Measurements from ENCODE around the gene FGD3. TPM values are rescaled to one million over a fixed set of nuclear protein-coding genes. Genes with fewer than 3 reads are reported as not detected.

FGD3 gene
- total and polyA plus RNA-seq, 2 donors (not counting 1 experiment from before 2014, with no cell fraction given), result not detected

DNA sequence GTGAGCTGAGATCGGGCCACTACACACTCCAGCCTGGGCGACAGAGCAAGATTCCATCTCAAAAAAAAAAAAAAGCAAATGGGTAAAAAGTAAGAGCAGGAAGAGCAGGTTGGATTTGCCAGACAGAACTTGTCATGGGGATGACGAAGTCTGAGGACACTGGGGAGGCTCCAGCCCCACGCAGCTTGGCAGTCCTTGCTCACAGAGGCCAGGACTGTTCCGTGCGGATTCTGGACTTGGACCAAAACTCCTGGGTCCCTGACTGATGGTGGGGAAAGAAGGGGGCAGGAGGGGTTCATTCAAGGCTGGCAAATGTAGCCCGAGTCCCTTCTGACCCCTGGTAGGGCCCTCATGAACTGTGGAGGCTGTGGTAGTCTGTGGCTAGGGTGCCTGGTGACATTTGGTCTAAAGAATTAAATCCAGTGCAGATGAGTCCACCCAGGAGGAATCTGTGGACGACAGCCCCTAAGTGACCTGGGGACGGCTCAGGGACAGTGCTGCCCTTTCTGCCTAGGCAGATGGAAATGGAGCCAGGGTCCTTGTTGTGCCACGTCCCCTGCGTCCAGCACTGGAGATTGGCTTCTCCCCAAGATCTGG, 3.1 kb downstream of the FGD3 start:
- H4K20me1 ChIP-seq (ENCODE audit: control insufficient read depth, extremely low read depth, insufficient read depth, low read length), result no peaks in the 10 kb centered on the region
- no peak for DNase-seq (ENCODE audit: low read depth in 2 of 2)
- no peak for TF ChIP-seq CTCF (conservative IDR thresholded peaks at IDR 0.05 in 1 of 2, IDR thresholded peaks at IDR 0.05 in 1 of 2; ENCODE audit: low read depth in 1 of 2, low read length in 2 of 2)
- no peak for TF ChIP-seq EZH2 (IDR thresholded peaks at IDR 0.05; ENCODE audit: low read length, missing control alignments)
- H3K4me3 ChIP-seq (replicated peaks in 1 of 4; ENCODE audit: control extremely low read depth in 1 of 4, insufficient read depth in 1 of 4, low read depth in 3 of 4, low read length in 4 of 4), result no peak overlapping the region
- H3K79me2 ChIP-seq (ENCODE audit: control insufficient read depth, insufficient read depth, low read length), result no peaks in the 10 kb centered on the region
- peaks cover 18% of the 10 kb centered on the region for H3K27me3 ChIP-seq (ENCODE audit: control insufficient read depth, insufficient read depth, low read length)
- no peak overlapping the region for H3K27ac ChIP-seq (ENCODE audit: insufficient read depth, low read length)
- no peak overlapping the region for H3K9ac ChIP-seq (ENCODE audit: insufficient read depth, low read length)
- no peak overlapping the region for H2AFZ ChIP-seq (ENCODE audit: low read length)
- no peaks in the 10 kb centered on the region for H3K9me3 ChIP-seq (ENCODE audit: control insufficient read depth, insufficient read depth, low read depth, low read length)
- no peaks in the 10 kb centered on the region for H3K36me3 ChIP-seq (ENCODE audit: control insufficient read depth, insufficient read depth, low read length)
- no peak overlapping the region for H3K4me2 ChIP-seq (ENCODE audit: extremely low read depth, insufficient read depth, low read length)
- no peaks in the 10 kb centered on the region for H3K4me1 ChIP-seq (ENCODE audit: control insufficient read depth, extremely low read depth, insufficient read depth, low read length)

DNA sequence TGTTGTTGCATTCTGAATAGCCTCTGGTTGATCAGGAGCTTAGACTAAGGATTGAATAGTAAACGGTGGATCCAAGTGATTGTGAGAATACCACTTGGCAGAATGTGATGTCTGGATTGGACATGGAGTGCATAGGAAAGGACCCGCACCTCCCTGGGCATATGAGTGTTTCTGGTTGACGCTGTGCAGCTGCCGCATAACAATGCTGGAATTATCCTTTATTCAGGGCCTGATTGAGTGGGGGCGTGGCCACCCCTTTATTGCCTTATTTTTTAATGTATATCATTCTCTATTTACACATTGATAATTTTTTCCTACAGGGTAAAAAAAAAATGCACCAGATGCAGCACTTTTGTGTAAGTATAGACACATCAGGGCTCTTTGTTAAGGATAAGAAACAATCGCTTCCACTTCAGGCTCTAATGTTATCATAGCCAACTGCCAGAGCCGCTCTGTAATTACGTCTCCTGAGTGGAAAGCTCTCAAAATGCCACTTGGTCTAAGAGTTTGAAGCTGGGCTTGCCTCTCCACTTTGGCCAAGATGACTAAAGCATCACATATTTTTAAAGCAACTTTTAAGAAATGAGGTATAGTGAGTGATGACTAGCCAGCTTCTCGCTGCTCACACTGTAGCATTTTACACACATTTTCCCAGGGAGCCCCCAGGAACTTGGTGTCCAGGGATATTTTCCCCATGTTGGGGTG, 5.7 kb downstream of the FGD3 start:
- Histone ChIP-seq H3K4me2 (ENCODE audit: extremely low read depth, insufficient read depth, low read length) (no peak overlapping the region), H3K27ac (ENCODE audit: insufficient read depth, low read length) (no peak overlapping the region), H3K4me1 (ENCODE audit: control insufficient read depth, extremely low read depth, insufficient read depth, low read length) (no peaks in the 10 kb centered on the region), H3K36me3 (ENCODE audit: control insufficient read depth, insufficient read depth, low read length) (no peaks in the 10 kb centered on the region), H3K9ac (ENCODE audit: insufficient read depth, low read length) (no peak overlapping the region), H2AFZ (ENCODE audit: low read length) (no peak overlapping the region), H3K4me3 (replicated peaks in 1 of 4; ENCODE audit: control extremely low read depth in 1 of 4, insufficient read depth in 1 of 4, low read depth in 3 of 4, low read length in 4 of 4) (no peak overlapping the region), H3K79me2 (ENCODE audit: control insufficient read depth, insufficient read depth, low read length) (no peaks in the 10 kb centered on the region), H3K9me3 (ENCODE audit: control insufficient read depth, insufficient read depth, low read depth, low read length) (no peaks in the 10 kb centered on the region), H4K20me1 (ENCODE audit: control insufficient read depth, extremely low read depth, insufficient read depth, low read length) (no peaks in the 10 kb centered on the region), H3K27me3 (ENCODE audit: control insufficient read depth, insufficient read depth, low read length) (peaks cover 5% of the 10 kb centered on the region)
- TF ChIP-seq EZH2 (IDR thresholded peaks at IDR 0.05; ENCODE audit: low read length, missing control alignments), result no peak
- TF ChIP-seq CTCF (conservative IDR thresholded peaks at IDR 0.05 in 1 of 2, IDR thresholded peaks at IDR 0.05 in 1 of 2; ENCODE audit: low read depth in 1 of 2, low read length in 2 of 2), result no peak
- peak in 1 of 2 donors; percentile 69 for DNase-seq (ENCODE audit: low read depth in 2 of 2)

DNA sequence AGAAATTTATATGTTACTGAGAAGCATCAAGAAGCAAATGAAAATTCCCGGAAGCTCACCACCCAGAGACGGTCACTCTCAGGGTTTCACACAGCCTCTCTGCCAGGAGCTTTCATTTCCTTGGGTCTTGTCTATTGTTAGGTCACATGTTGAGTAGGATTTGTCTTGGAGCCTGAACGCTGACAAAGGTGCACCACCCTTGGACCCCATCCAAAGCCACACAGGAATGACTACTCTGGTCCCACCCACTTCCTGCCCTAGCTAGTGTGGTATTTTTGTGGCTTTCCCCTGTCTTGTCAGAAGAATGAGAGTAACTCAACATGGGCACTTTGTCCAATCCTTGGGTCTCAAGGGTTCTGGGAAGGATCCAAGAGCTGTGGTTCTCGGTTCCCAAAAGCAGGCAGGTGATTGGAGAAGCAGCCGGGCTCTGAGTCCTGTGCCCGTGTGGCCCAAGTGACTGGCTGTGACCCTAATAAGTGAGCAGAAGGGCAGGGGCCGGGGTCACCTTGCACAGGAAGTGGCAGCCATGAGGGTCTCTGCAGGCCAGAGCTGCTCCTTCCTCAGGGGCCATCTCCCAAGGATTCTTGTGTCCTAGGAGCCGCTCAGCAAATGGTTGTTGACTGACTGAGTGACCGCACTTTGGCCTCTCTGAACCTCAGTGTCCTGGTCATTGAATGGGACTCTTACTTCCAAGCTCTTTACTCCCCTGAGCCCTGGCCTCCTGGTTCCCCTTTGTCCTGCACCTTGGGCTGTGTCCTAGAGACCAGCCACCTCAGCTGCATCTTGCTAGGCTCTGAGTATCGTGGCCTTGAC, 6.9 kb downstream of the FGD3 start:
- H3K27me3 ChIP-seq (ENCODE audit: control insufficient read depth, insufficient read depth, low read length), result no peaks in the 10 kb centered on the region
- no peaks in the 10 kb centered on the region for H4K20me1 ChIP-seq (ENCODE audit: control insufficient read depth, extremely low read depth, insufficient read depth, low read length)
- no peak overlapping the region for H3K4me3 ChIP-seq (replicated peaks in 1 of 4; ENCODE audit: control extremely low read depth in 1 of 4, insufficient read depth in 1 of 4, low read depth in 3 of 4, low read length in 4 of 4)
- H3K9me3 ChIP-seq (ENCODE audit: control insufficient read depth, insufficient read depth, low read depth, low read length), result no peaks in the 10 kb centered on the region
- no peaks in the 10 kb centered on the region for H3K4me1 ChIP-seq (ENCODE audit: control insufficient read depth, extremely low read depth, insufficient read depth, low read length)
- no peak overlapping the region for H2AFZ ChIP-seq (ENCODE audit: low read length)
- no peaks in the 10 kb centered on the region for H3K79me2 ChIP-seq (ENCODE audit: control insufficient read depth, insufficient read depth, low read length)
- H3K36me3 ChIP-seq (ENCODE audit: control insufficient read depth, insufficient read depth, low read length), result no peaks in the 10 kb centered on the region
- H3K4me2 ChIP-seq (ENCODE audit: extremely low read depth, insufficient read depth, low read length), result no peak overlapping the region
- no peak overlapping the region for H3K9ac ChIP-seq (ENCODE audit: insufficient read depth, low read length)
- peak in 1 of 2 donors; percentile 69 for DNase-seq (ENCODE audit: low read depth in 2 of 2)
- TF ChIP-seq EZH2 (IDR thresholded peaks at IDR 0.05; ENCODE audit: low read length, missing control alignments) (no peak), CTCF (conservative IDR thresholded peaks at IDR 0.05 in 1 of 2, IDR thresholded peaks at IDR 0.05 in 1 of 2; ENCODE audit: low read depth in 1 of 2, low read length in 2 of 2) (no peak)
- no peak overlapping the region for H3K27ac ChIP-seq (ENCODE audit: insufficient read depth, low read length)

Data from fibroblast of lung (primary cell).